SIG-M5 treated with dmso at 0.1 percent for 504 hours (cell line): ENCODE data around the gene MYL3.
"Not testable (repeated sequence)": the region's sequence is repeated elsewhere in the genome, so short reads cannot be mapped to it uniquely, and the experiment has no call there.

Experiments
- DNase-seq: peaks from one replicate; lab custom pipeline; 2025; ENCODE audit not compliant: unreplicated experiment; lab: John Stamatoyannopoulos, UW

MYL3 gene

GRCh38 chr3:46831316-46831715 is 31.9 kb downstream of the MYL3 start:
- DNase-seq = no peak

- no peak for DNase-seq
Measured at GRCh38 chr3:46830801-46831200, 32.4 kb downstream of the MYL3 start.

GRCh38 chr3:46829699-46830208 is 33.5 kb downstream of the MYL3 start:
- DNase-seq = no peak

- DNase-seq = no peak
Measured at GRCh38 chr3:46825450-46825849, 37.8 kb downstream of the MYL3 start.

- no peak for DNase-seq
Measured at GRCh38 chr3:46824211-46824970, 38.9 kb downstream of the MYL3 start.

GRCh38 chr3:46823314-46823713 is 39.9 kb downstream of the MYL3 start:
- not testable (repeated sequence) for DNase-seq

GRCh38 chr3:46821553-46821952 is 41.7 kb downstream of the MYL3 start:
- DNase-seq = no peak

GRCh38 chr3:46820852-46821251 is 42.4 kb downstream of the MYL3 start:
- no peak for DNase-seq

GRCh38 chr3:46812237-46812791 is 50.9 kb downstream of the MYL3 start:
- no peak for DNase-seq

- no peak for DNase-seq
Measured at GRCh38 chr3:46811615-46812236, 51.5 kb downstream of the MYL3 start.

- DNase-seq = not testable (repeated sequence)
Measured at GRCh38 chr3:46808766-46809165, 54.5 kb downstream of the MYL3 start.
